Measurements from ENCODE around the gene UPP2. TPM values are rescaled to one million over a fixed set of nuclear protein-coding genes. Genes with fewer than 3 reads are reported as not detected.

Gene UPP2
- total and polyA plus RNA-seq, 7 donors: 0.06 TPM; not detected in 6

DNA sequence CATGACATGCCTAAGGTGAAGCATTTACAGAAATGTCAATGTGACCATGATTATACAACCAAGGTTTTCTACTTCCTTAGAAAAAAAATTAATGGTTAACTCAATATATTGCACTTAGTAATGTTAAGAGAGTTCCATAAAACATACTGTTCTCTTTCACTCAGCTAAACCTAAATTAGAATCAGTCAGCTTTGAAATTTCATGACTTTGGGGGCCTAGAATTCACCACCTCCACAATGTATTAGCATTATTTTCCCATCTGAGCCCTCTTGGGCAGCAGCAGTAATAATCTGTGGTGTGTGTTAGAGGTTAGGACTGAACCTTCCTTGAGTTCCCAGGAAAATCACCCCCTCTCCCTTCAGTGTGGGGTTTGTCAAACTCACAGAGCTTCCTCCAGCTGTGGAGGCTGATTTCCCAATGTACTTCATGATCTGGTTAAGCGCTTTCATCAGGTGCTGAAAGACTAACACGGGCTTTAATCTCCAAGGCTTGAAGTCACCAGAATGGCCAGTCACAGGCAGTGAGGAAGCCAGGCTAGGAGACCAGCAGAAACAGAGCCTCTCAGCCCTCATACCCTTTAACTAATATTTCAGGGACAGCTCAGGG is 7.1 kb upstream of the UPP2 start:
- no peaks in the 10 kb centered on the region for H3K27me3 ChIP-seq
- H3K4me1 ChIP-seq: no peaks in the 10 kb centered on the region
- 21 to 74% methylated on average over 2 of the region's 2 CpGs for WGBS, 2 donors
- H3K27ac ChIP-seq: no peak overlapping the region
- TF ChIP-seq, protein P1, sequence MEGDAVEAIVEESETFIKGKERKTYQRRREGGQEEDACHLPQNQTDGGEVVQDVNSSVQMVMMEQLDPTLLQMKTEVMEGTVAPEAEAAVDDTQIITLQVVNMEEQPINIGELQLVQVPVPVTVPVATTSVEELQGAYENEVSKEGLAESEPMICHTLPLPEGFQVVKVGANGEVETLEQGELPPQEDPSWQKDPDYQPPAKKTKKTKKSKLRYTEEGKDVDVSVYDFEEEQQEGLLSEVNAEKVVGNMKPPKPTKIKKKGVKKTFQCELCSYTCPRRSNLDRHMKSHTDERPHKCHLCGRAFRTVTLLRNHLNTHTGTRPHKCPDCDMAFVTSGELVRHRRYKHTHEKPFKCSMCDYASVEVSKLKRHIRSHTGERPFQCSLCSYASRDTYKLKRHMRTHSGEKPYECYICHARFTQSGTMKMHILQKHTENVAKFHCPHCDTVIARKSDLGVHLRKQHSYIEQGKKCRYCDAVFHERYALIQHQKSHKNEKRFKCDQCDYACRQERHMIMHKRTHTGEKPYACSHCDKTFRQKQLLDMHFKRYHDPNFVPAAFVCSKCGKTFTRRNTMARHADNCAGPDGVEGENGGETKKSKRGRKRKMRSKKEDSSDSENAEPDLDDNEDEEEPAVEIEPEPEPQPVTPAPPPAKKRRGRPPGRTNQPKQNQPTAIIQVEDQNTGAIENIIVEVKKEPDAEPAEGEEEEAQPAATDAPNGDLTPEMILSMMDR (IDR thresholded peaks at IDR 0.05): no peak
- TF ChIP-seq POLR2A (IDR thresholded peaks at IDR 0.05) (no peak), EP300 (IDR thresholded peaks at IDR 0.05) (no peak), POLR2AphosphoS5 (IDR thresholded peaks at IDR 0.05) (no peak)
- H3K9me3 ChIP-seq: no peaks in the 10 kb centered on the region
- DNase-seq: no peak
- no peaks in the 10 kb centered on the region for H3K36me3 ChIP-seq
- H3K4me3 ChIP-seq: no peak overlapping the region
- intact Hi-C loops (cut with DNase I): no loop called here

- Histone ChIP-seq H3K4me3 (no peak overlapping the region), H3K4me1 (no peaks in the 10 kb centered on the region), H3K27me3 (no peaks in the 10 kb centered on the region), H3K9me3 (no peaks in the 10 kb centered on the region), H3K36me3 (no peaks in the 10 kb centered on the region), H3K27ac (no peak overlapping the region)
- intact Hi-C loops (cut with DNase I): no loop called here
- no peak for TF ChIP-seq POLR2AphosphoS5 (IDR thresholded peaks at IDR 0.05)
- TF ChIP-seq, protein P1 (IDR thresholded peaks at IDR 0.05): no peak
- TF ChIP-seq EP300 (IDR thresholded peaks at IDR 0.05): no peak
- TF ChIP-seq POLR2A (IDR thresholded peaks at IDR 0.05): no peak
- DNase-seq: no peak
These were observed 6.4 kb upstream of the UPP2 start for GRCh38 chr2:158095269-158095668.

DNA sequence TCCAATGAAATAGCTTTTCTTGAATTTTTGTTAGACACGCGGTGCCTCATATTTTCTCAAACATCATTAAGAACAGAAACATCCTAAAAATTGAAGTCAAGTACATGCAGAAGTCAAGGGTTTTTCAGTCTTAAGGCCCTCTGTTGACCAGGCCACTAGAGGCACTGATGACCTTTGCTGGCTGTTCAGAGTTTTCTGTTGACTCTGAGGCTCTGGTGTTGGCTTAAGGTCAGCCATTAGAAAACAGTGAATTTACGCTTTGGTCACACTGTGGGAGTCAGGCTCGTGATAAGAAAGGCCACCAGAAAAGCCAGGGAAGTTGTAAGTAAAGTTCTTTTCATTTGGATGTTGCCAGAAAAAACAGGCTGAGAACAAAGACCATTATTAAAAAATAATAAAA is 5.8 kb upstream of the UPP2 start:
- no peak for DNase-seq
- Histone ChIP-seq H3K4me1 (no peaks in the 10 kb centered on the region), H3K27me3 (no peaks in the 10 kb centered on the region), H3K4me3 (no peak overlapping the region), H3K9me3 (no peaks in the 10 kb centered on the region), H3K27ac (no peak overlapping the region), H3K36me3 (no peaks in the 10 kb centered on the region)
- TF ChIP-seq, protein P1 (IDR thresholded peaks at IDR 0.05): no peak
- TF ChIP-seq POLR2A (IDR thresholded peaks at IDR 0.05) (no peak), POLR2AphosphoS5 (IDR thresholded peaks at IDR 0.05) (no peak), EP300 (IDR thresholded peaks at IDR 0.05) (no peak)
- 91 to 93% methylated on average over 4 of the region's 4 CpGs for WGBS, 2 donors
- intact Hi-C loops (cut with DNase I): no loop called here

- H3K27me3 ChIP-seq: no peaks in the 10 kb centered on the region
- no peak for DNase-seq
- WGBS, 2 donors: 83 to 87% methylated on average over 2 of the region's 2 CpGs
- H3K36me3 ChIP-seq: no peaks in the 10 kb centered on the region
- no peaks in the 10 kb centered on the region for H3K9me3 ChIP-seq
- H3K4me1 ChIP-seq: no peaks in the 10 kb centered on the region
- H3K4me3 ChIP-seq: no peak overlapping the region
- no peak for TF ChIP-seq POLR2A (IDR thresholded peaks at IDR 0.05)
- TF ChIP-seq POLR2AphosphoS5 (IDR thresholded peaks at IDR 0.05): no peak
- TF ChIP-seq, protein P1 (IDR thresholded peaks at IDR 0.05): no peak
- TF ChIP-seq EP300 (IDR thresholded peaks at IDR 0.05): no peak
- intact Hi-C loops (cut with DNase I): no loop called here
- H3K27ac ChIP-seq: no peak overlapping the region
These were observed 4.2 kb upstream of the UPP2 start for GRCh38 chr2:158097481-158097880.

DNA sequence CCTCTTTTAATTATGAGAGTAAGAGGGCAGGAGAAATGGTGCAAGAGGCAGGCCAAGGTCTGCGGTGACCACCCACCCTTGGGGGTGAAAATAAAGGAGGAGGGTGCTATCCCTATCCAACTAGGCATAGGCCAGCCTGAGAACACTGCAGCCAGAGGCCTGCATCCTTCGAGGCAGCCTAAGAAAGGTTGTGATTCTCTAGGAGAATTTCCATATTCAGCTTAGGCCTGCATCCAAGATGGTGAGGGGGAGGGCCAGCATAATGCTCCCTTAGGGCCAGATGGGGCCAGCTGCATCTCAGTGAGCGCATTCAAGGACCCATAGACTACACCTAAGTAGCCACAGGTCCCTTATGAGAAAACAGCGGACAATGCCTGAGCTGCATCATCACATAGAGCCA is 3.5 kb upstream of the UPP2 start:
- TF ChIP-seq POLR2AphosphoS5 (IDR thresholded peaks at IDR 0.05) (no peak), EP300 (IDR thresholded peaks at IDR 0.05) (no peak), POLR2A (IDR thresholded peaks at IDR 0.05) (no peak)
- TF ChIP-seq, protein P1 (IDR thresholded peaks at IDR 0.05): no peak
- intact Hi-C loops (cut with DNase I): no loop called here

More for the DNA sequence above, 3.5 kb upstream of the UPP2 start:
- DNase-seq: no peak
- 89 to 93% methylated on average over 4 of the region's 4 CpGs for WGBS, 2 donors
- H3K9me3 ChIP-seq: no peaks in the 10 kb centered on the region
- no peaks in the 10 kb centered on the region for H3K4me1 ChIP-seq
- H3K27me3 ChIP-seq: no peaks in the 10 kb centered on the region
- H3K36me3 ChIP-seq: no peaks in the 10 kb centered on the region
- no peak overlapping the region for H3K4me3 ChIP-seq
- no peak overlapping the region for H3K27ac ChIP-seq
